DND-41 (cell line): Measurements from ENCODE around the gene PIK3R6.

ENCODE experiments used
- CTCF ChIP-seq: IDR thresholded peaks from 2 replicates; pipeline ENCODE4 v1.5.1; 2012; ENCODE audit warnings: borderline replicate concordance, low read length, moderate library complexity, mild to moderate bottlenecking; ENCODE audit not compliant: poor library complexity, severe bottlenecking; ENCODE audit errors: extremely low read depth
- EZH2 ChIP-seq: IDR thresholded peaks from 3 replicates; pipeline ENCODE4 v1.6.1; 2012; ENCODE audit warnings: borderline replicate concordance, low read depth, mild to moderate bottlenecking, moderate library complexity, low read length, inconsistent platforms; ENCODE audit not compliant: severe bottlenecking

DNA sequence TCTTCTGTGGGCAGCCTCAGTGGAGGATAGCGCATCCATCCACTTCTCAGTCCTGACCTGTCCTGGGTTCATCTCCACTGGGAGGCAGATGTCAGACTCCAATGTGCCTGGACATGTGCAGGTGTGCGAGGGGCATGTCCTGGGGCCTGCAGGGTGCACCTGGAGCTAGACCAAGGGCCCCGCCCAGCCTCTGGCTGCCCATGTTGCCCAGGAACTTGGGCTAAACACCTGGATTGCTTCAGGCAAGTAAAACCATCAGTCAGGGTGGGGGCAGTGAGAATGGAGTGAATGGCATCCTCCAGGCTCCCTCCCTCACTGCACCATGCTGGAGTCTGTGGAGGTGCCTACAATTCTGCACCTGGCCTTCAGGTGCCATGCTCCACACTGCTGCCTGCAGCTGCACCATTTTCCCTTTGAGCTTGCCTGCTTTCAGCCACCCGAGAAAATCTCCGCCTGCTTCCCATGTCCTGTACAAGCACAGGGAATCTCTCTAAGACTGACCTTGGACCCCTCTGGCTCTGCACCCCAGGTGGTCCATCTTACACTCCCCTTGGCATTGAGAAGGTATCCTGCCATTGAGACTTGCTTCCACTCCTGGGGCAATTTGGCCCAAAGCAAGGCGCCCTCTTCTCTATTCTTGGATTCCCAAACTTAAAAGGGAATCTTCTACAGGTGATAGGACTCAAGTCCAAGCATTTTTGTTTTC is 66.2 kb downstream of the PIK3R6 start:
- TF ChIP-seq CTCF, result no peak
- TF ChIP-seq EZH2, result no peak
